NB4 (cell line): ENCODE data around the gene ACSF2.
"Not testable (repeated sequence)": the region's sequence is repeated elsewhere in the genome, so short reads cannot be mapped to it uniquely, and the experiment has no call there.

Experiments
- DNase-seq: peaks from one replicate; pipeline ENCODE4 v3.0.0; 2010; ENCODE audit warnings: low read depth
- H3K4me3 ChIP-seq: one replicate; pipeline ENCODE4 v1.5.1; 2011; ENCODE audit warnings: mild to moderate bottlenecking, low read depth, low read length, moderate library complexity
- CTCF ChIP-seq: IDR thresholded peaks from one replicate; pipeline ENCODE4 v1.5.1; 2012; ENCODE audit warnings: low read depth, low read length
- MAX ChIP-seq: IDR thresholded peaks from 2 replicates; pipeline ENCODE4 v1.6.1; 2011; ENCODE audit warnings: low read depth, low read length
- MYC ChIP-seq: IDR thresholded peaks from 2 replicates; pipeline ENCODE4 v1.6.1; 2011; ENCODE audit warnings: low read depth, low read length
- POLR2A ChIP-seq: IDR thresholded peaks from 2 replicates; pipeline ENCODE4 v1.6.1; 2011; ENCODE audit warnings: mild to moderate bottlenecking; ENCODE audit not compliant: insufficient read length; ENCODE audit errors: extremely low read depth

The ACSF2 gene

GRCh38 chr17:50394711-50395110 lies 31.3 kb upstream of the ACSF2 start:
- no peak overlapping the region for H3K4me3 ChIP-seq
- TF ChIP-seq MAX = no peak
- TF ChIP-seq POLR2A = no peak
- no peak for TF ChIP-seq CTCF
- TF ChIP-seq MYC = no peak
- no peak for DNase-seq

GRCh38 chr17:50396261-50397110 lies 29.5 kb upstream of the ACSF2 start:
- TF ChIP-seq MAX (0 out of 2 replicates have a peak, but pooled peaks have one; percentile 10), POLR2A (no peak)
- DNase-seq = peak; percentile 61

GRCh38 chr17:50397111-50397918 lies 28.7 kb upstream of the ACSF2 start, which contains the start of gene LRRC59:
LRRC59 (minus strand) TSS chr17:50397523; CDS start chr17:50397317, 206 bp downstream.
- TF ChIP-seq POLR2A (peak; percentile 92), MAX (peak; percentile 73; the same call in 1 of the 2 replicates), MYC (peak; percentile 87), CTCF (peak; percentile 76)
- peak; percentile 87 for DNase-seq
- H3K4me3 ChIP-seq = peak within 1 kb of the TSS; percentile 96

More at GRCh38 chr17:50396261-50397110, 29.5 kb upstream of the ACSF2 start:
- peak overlapping the region; percentile 96 for H3K4me3 ChIP-seq

- DNase-seq = no peak
- TF ChIP-seq POLR2A (no peak), MAX (no peak), MYC (no peak), CTCF (no peak)
- H3K4me3 ChIP-seq = peak overlapping the region; percentile 96
These were observed 28.1 kb upstream of the ACSF2 start for GRCh38 chr17:50397919-50398285.

GRCh38 chr17:50398672-50399071 lies 27.3 kb upstream of the ACSF2 start:
- not testable (repeated sequence) for DNase-seq

GRCh38 chr17:50399591-50399990 lies 26.4 kb upstream of the ACSF2 start:
- not testable (repeated sequence) for H3K4me3 ChIP-seq, DNase-seq

More at GRCh38 chr17:50398672-50399071, 27.3 kb upstream of the ACSF2 start:
- H3K4me3 ChIP-seq = not testable (repeated sequence)

- not testable (repeated sequence) for H3K4me3 ChIP-seq, DNase-seq
These were observed 20.7 kb upstream of the ACSF2 start for GRCh38 chr17:50405351-50405750.
